Liver (tissue), 9 donors: ENCODE measurements around the gene GARIN5B. TPM values are rescaled to one million over a fixed set of nuclear protein-coding genes. Genes with fewer than 3 reads are reported as not detected.
A peak's percentile ranks its signal among the peaks of the same experiment; 100 is the strongest.

Source experiments
- DNase-seq: peaks from one replicate; pipeline ENCODE4 v3.0.0-alpha.2; 2017; ENCODE audit warnings: low spot score
- H3K27ac ChIP-seq, 2 donors: one replicate each; pipeline ENCODE4 v1.7.0; 2013; ENCODE audit warnings: inconsistent platforms in 2 of 2, low read length in 2 of 2, control low read depth in 1 of 2, low read depth in 1 of 2, mild to moderate bottlenecking in 1 of 2
- H3K27me3 ChIP-seq, 4 donors: one replicate each; pipeline versions ENCODE4 v1.6.1 to v1.7.0; 2013; ENCODE audit warnings: low read length in 3 of 4, inconsistent platforms in 1 of 4, mild to moderate bottlenecking in 1 of 4, moderate library complexity in 1 of 4; ENCODE audit not compliant: control insufficient read depth in 4 of 4, insufficient read depth in 4 of 4
- H3K36me3 ChIP-seq, 4 donors: one replicate each; pipeline versions ENCODE4 v1.6.1 to v1.7.0; 2013; ENCODE audit warnings: low read length in 3 of 4, mild to moderate bottlenecking in 3 of 4, low read depth in 1 of 4, moderate library complexity in 1 of 4; ENCODE audit not compliant: control insufficient read depth in 4 of 4, insufficient read depth in 3 of 4
- H3K4me1 ChIP-seq, 4 donors: one replicate each; pipeline versions ENCODE4 v1.6.1 to v1.7.0; 2013; ENCODE audit warnings: low read length in 3 of 4, mild to moderate bottlenecking in 3 of 4, moderate library complexity in 1 of 4; ENCODE audit not compliant: control insufficient read depth in 4 of 4, insufficient read depth in 4 of 4
- H3K4me3 ChIP-seq, 3 donors: one replicate each; pipeline versions ENCODE4 v1.6.1 to v1.7.0; 2013; ENCODE audit warnings: low read length in 3 of 3, control low read depth in 1 of 3, low read depth in 1 of 3, mild to moderate bottlenecking in 1 of 3
- H3K9ac ChIP-seq, 2 donors: one replicate each; pipeline ENCODE4 v1.7.0; 2013; ENCODE audit warnings: low read length in 2 of 2, mild to moderate bottlenecking in 2 of 2, moderate library complexity in 2 of 2, control low read depth in 1 of 2, low read depth in 1 of 2
- H3K9me3 ChIP-seq, 4 donors: one replicate each; pipeline versions ENCODE4 v1.6.1 to v1.7.0; 2013; ENCODE audit warnings: low read length in 3 of 4; ENCODE audit not compliant: control insufficient read depth in 4 of 4
- FOXA2 ChIP-seq: IDR thresholded peaks from 2 replicates; pipeline ENCODE4 v1.6.1; 2016; ENCODE audit warnings: antibody characterized with exemption
- GABPA ChIP-seq, 2 donors: IDR thresholded peaks in 1 of 2; conservative IDR thresholded peaks in 1 of 2; 2 replicates each; pipeline ENCODE4 v1.6.1; 2016; ENCODE audit warnings: antibody characterized with exemption in 2 of 2, mild to moderate bottlenecking in 1 of 2, moderate library complexity in 1 of 2
- HNF4A ChIP-seq, 2 donors: conservative IDR thresholded peaks; 2 replicates each; pipeline ENCODE4 v1.6.1; 2016; ENCODE audit warnings: antibody characterized with exemption in 2 of 2, mild to moderate bottlenecking in 2 of 2
- HNF4G ChIP-seq: IDR thresholded peaks from 2 replicates; pipeline ENCODE4 v1.6.1; 2016; ENCODE audit warnings: antibody characterized with exemption
- NR2F2 ChIP-seq: IDR thresholded peaks from 2 replicates; pipeline ENCODE4 v1.6.1; 2016; ENCODE audit warnings: antibody characterized with exemption
- RAD21 ChIP-seq, 2 donors: IDR thresholded peaks; 2 replicates each; pipeline ENCODE4 v1.6.1; 2016; ENCODE audit warnings: antibody characterized with exemption in 2 of 2, mild to moderate bottlenecking in 2 of 2
- SP1 ChIP-seq: IDR thresholded peaks from 2 replicates; pipeline ENCODE4 v1.6.1; 2018; ENCODE audit warnings: antibody characterized with exemption, mild to moderate bottlenecking
- YY1 ChIP-seq: IDR thresholded peaks from 2 replicates; pipeline ENCODE4 v1.6.1; 2016; ENCODE audit warnings: antibody characterized with exemption, mild to moderate bottlenecking
- WGBS: extraction: QIAGEN DNeasy Blood & Tissue Kit; methylation state at CpG from one replicate; pipeline ENCODE4 v1.1.7; 2013; 5-methylcytosine and 5-hydroxymethylcytosine counted together
- polyA plus RNA-seq, 2 donors: library from polyadenylated mRNA; stranded (reverse) in 1 of 2; unstranded in 1 of 2; fragments of 200-250 nt in 1 of 2; fragments of >200 nt in 1 of 2; fragmentation: Nextera tagmentation in 1 of 2; extraction: Ambion mirVana in 1 of 2; gene quantifications; one replicate each; pipeline versions ENCODE4 v1.2.1 to v1.2.3, GENCODE V29; 2013 to 2015
- total RNA-seq, 2 donors: library from RNA; depleted of rRNA; stranded (reverse); fragments of >200 nt; gene quantifications; one replicate each; pipeline ENCODE4 v1.2.3, GENCODE V29; 2014
- TF ChIP-seq, protein P1 (sequence below): IDR thresholded peaks from 2 replicates; pipeline ENCODE4 v1.6.1; 2016; ENCODE audit warnings: antibody characterized with exemption
- TF ChIP-seq, protein P2 (sequence below): fragments of 150-350 bp; IDR thresholded peaks from 2 replicates; pipeline ENCODE4 v1.5.1; 2017; ENCODE audit warnings: improper control_type of control experiment, low read depth, low read length; ENCODE audit not compliant: missing input control
- TF ChIP-seq, protein P3 (sequence below): IDR thresholded peaks from 2 replicates; pipeline ENCODE4 v1.6.1; 2016; ENCODE audit warnings: antibody characterized with exemption, mild to moderate bottlenecking
- TF ChIP-seq, protein P4 (sequence below): IDR thresholded peaks from 2 replicates; pipeline ENCODE4 v1.6.1; 2016; ENCODE audit warnings: antibody characterized with exemption
- donor health status: healthy.
- donor health status: healthy.
- donor health status: healthy.
- donor health status: healthy.
- donor health status: healthy.

GARIN5B gene
- total and polyA plus RNA-seq, 4 donors = not detected

DNA sequence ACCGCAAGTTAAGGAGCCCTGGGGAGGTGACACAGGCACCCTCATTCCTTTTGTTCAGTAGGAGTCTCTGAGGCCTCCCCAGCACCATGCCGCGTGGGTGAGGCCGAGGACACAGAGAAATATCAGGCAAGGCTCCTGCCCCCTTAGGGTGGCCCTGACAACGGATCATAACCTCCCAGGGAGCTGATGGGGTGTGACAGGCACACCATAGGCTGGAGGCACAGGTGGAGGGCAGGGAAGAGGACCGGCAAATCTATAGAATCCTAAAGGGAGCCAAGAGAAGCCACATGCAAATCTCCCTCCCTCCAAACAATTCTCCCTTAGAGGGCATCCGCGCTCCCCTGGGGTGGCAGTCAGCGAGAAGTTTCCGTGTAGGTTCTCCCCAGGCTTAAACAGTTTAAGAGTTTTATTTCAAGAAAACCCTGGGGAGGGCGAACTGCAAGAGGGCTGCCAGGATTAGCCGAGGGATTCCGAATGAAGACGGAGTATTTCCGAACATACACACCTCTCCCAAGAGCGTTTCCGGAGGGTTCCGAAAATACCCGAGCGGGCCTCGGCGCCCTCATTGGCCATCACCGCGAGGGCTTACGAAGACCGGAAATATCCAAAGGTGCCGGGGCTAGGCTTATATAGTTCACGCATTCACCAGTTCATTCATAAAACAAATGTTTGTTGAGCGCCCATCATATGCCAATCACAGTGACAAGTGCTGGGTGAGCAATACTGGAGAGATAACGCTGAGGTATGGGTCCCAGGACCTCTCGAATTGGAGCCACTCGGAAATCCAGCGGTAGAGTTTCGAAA lies 22.1 kb upstream of the GARIN5B start:
- Histone ChIP-seq H3K27me3 (no peaks in the 10 kb centered on the region), H3K4me1 (peaks cover 16 to 39% (median 30%) of the 10 kb centered on the region in 4 donors), H3K27ac (peak overlapping the region; percentile 75 to 94), H3K9me3 (no peaks in the 10 kb centered on the region), H3K4me3 (peak overlapping the region; percentile 11 to 71 (median 29)), H3K9ac (peak overlapping the region; percentile 71 to 90), H3K36me3 (peaks cover 10 to 26% (median 17%) of the 10 kb centered on the region in 4 donors)
- 9% methylated on average over 34 of the region's 34 CpGs for WGBS
- peak; percentile 93 for DNase-seq
- TF ChIP-seq NR2F2 (peak; percentile 18), HNF4G (peak; percentile 89), GABPA (IDR thresholded peaks at IDR 0.05 in 1 of 2, conservative IDR thresholded peaks at IDR 0.05 in 1 of 2) (no peak)
- TF ChIP-seq, protein P1, sequence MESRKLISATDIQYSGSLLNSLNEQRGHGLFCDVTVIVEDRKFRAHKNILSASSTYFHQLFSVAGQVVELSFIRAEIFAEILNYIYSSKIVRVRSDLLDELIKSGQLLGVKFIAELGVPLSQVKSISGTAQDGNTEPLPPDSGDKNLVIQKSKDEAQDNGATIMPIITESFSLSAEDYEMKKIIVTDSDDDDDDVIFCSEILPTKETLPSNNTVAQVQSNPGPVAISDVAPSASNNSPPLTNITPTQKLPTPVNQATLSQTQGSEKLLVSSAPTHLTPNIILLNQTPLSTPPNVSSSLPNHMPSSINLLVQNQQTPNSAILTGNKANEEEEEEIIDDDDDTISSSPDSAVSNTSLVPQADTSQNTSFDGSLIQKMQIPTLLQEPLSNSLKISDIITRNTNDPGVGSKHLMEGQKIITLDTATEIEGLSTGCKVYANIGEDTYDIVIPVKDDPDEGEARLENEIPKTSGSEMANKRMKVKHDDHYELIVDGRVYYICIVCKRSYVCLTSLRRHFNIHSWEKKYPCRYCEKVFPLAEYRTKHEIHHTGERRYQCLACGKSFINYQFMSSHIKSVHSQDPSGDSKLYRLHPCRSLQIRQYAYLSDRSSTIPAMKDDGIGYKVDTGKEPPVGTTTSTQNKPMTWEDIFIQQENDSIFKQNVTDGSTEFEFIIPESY = no peak

DNA sequence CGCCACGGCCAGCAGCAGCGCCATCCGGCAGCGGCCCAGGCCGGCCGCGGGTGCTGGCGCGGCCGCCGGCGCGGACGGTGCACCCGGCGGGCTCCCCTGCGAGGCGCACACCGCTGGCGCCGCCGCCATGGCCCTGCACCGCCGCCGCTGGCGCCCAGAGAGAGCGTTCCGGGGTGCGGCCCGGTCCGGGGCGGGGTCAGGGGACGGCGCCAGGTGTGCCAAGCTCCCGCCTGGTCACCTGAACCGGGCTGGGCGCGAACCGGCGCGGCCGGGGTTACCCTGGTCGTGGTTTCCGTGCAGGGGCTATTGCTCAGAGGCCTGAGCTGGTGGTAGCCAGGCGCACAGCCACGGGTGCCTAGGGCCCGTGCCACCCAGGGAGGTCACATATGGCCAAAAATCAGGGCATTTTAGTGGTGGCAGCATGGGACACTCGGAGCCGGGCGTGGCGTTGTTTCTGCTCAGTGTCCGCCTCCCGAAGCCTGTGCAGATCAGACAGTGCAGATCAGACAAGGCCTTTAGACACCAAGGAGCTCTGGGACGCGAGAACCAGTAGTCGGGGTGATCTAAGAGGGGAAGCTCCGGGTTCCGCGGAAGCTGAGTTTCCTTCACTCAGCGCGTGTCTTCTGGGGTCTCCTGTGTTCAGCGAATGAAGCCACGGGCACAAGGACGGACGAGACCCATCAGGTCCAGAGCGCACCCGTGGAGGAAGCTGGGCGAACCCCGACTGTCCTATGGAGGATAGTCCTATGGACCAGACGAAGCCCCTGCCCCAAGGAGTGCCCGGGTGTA lies 21.3 kb upstream of the GARIN5B start, which contains the start of gene TMEM238:
Gene TMEM238 (minus strand): TSS at position 162 of the 789 bp plus-strand sequence. CDS start 33 bp downstream, at position 129.
- no peak for TF ChIP-seq GABPA (IDR thresholded peaks at IDR 0.05 in 1 of 2, conservative IDR thresholded peaks at IDR 0.05 in 1 of 2)
- no peak for TF ChIP-seq HNF4A (conservative IDR thresholded peaks at IDR 0.05)
- WGBS = 19% methylated on average over 72 of the region's 72 CpGs
- peak within 1 kb of the TSS; percentile 75 to 94 for H3K27ac ChIP-seq
- peaks cover 8 to 20% (median 14%) of the 10 kb centered on the region in 4 donors for H3K36me3 ChIP-seq
- H3K4me1 ChIP-seq = peaks cover 16 to 39% (median 30%) of the 10 kb centered on the region in 4 donors
- H3K9me3 ChIP-seq = no peaks in the 10 kb centered on the region
- peak within 1 kb of the TSS; percentile 71 to 83 for H3K9ac ChIP-seq
- no peaks in the 10 kb centered on the region for H3K27me3 ChIP-seq
- peak; percentile 44 for DNase-seq
- H3K4me3 ChIP-seq = peak within 1 kb of the TSS; percentile 56 to 71 (median 64)

DNA sequence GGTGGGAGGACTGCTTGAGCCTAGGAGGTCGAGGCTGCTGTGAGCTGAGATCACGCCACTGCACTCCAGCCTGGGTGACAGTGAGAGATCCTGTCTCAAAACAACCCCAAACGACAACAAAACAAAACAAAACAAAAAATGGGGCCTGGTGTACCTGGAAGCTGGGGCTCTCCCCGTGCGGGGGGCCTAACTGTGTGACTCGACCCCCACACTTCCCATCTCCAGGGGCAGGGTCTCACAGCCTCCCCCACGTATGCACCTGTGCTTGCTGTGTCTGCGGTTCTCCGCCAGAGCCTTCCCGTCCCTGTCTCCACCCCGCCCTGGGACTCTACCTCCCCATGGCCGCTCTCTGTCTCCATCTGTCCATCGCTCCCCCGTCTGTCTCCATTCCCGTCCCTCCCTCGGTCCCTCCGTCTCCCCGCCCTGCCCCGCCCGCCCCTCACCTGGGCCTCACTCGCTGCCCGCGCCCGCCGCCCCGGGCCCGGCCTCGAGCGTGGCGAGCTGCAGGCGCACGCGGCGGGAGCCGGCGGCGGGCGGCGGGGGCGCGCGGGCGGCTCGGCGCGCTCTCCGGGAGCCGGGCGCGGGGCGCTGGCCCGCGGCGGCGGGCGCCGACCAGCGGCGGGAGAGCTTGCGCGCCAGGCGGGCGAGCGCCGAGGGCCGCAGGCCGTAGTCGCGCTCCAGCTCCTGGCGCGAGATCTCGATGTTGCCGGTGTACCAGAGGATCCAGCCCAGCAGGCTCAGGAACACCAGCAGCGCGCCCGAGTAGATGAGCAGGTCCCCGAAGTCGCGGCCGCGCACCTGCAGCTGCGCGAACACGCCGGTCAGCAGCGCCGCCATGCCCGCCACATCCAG lies 20.4 kb upstream of the GARIN5B start:
- Histone ChIP-seq H3K4me1 (peaks cover 16 to 37% (median 30%) of the 10 kb centered on the region in 4 donors), H3K4me3 (peak overlapping the region; percentile 28 to 71 (median 64)), H3K9me3 (no peaks in the 10 kb centered on the region), H3K27ac (no peak overlapping the region), H3K27me3 (no peaks in the 10 kb centered on the region), H3K9ac (no peak overlapping the region), H3K36me3 (peaks cover 5 to 14% (median 9%) of the 10 kb centered on the region in 4 donors)
- TF ChIP-seq, protein P2, sequence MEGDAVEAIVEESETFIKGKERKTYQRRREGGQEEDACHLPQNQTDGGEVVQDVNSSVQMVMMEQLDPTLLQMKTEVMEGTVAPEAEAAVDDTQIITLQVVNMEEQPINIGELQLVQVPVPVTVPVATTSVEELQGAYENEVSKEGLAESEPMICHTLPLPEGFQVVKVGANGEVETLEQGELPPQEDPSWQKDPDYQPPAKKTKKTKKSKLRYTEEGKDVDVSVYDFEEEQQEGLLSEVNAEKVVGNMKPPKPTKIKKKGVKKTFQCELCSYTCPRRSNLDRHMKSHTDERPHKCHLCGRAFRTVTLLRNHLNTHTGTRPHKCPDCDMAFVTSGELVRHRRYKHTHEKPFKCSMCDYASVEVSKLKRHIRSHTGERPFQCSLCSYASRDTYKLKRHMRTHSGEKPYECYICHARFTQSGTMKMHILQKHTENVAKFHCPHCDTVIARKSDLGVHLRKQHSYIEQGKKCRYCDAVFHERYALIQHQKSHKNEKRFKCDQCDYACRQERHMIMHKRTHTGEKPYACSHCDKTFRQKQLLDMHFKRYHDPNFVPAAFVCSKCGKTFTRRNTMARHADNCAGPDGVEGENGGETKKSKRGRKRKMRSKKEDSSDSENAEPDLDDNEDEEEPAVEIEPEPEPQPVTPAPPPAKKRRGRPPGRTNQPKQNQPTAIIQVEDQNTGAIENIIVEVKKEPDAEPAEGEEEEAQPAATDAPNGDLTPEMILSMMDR = peak; percentile 12
- no peak for TF ChIP-seq FOXA2
- TF ChIP-seq, protein P3, sequence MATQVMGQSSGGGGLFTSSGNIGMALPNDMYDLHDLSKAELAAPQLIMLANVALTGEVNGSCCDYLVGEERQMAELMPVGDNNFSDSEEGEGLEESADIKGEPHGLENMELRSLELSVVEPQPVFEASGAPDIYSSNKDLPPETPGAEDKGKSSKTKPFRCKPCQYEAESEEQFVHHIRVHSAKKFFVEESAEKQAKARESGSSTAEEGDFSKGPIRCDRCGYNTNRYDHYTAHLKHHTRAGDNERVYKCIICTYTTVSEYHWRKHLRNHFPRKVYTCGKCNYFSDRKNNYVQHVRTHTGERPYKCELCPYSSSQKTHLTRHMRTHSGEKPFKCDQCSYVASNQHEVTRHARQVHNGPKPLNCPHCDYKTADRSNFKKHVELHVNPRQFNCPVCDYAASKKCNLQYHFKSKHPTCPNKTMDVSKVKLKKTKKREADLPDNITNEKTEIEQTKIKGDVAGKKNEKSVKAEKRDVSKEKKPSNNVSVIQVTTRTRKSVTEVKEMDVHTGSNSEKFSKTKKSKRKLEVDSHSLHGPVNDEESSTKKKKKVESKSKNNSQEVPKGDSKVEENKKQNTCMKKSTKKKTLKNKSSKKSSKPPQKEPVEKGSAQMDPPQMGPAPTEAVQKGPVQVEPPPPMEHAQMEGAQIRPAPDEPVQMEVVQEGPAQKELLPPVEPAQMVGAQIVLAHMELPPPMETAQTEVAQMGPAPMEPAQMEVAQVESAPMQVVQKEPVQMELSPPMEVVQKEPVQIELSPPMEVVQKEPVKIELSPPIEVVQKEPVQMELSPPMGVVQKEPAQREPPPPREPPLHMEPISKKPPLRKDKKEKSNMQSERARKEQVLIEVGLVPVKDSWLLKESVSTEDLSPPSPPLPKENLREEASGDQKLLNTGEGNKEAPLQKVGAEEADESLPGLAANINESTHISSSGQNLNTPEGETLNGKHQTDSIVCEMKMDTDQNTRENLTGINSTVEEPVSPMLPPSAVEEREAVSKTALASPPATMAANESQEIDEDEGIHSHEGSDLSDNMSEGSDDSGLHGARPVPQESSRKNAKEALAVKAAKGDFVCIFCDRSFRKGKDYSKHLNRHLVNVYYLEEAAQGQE = no peak
- TF ChIP-seq SP1 = no peak
- TF ChIP-seq, protein P4, sequence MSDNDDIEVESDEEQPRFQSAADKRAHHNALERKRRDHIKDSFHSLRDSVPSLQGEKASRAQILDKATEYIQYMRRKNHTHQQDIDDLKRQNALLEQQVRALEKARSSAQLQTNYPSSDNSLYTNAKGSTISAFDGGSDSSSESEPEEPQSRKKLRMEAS = no peak
- TF ChIP-seq YY1 = no peak
- TF ChIP-seq NR2F2 = no peak
- TF ChIP-seq RAD21 (IDR thresholded peaks at IDR 0.05) = no peak
- TF ChIP-seq HNF4A (conservative IDR thresholded peaks at IDR 0.05) = no peak
- WGBS = 5% methylated on average over 88 of the region's 88 CpGs
- peak; percentile 50 for DNase-seq
